ENCODE data around the gene MYO1G. TPM values are rescaled to one million over a fixed set of nuclear protein-coding genes. Genes with fewer than 3 reads are reported as not detected.

The MYO1G gene
- total RNA-seq, 1 donor from 2014 or later = 0.26 TPM

DNA sequence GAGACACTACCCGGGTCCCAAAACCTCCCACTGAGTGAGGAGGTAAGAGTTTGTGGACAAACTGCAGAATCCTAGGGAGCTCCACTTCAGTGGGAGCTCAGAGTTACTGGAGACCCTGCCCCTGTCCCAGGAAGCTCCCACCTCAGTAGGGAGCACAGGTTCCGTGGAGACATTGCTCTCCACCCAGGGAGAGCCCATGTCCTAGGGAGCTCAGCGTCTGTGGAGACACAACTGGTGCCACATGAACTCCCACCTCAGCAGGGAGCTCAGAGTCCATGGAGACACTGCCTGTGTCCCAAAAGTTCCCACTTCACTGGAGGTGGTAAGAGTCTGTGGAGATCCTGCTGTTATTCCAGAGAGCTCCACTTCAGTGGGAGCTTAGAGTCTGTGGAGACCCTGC lies 6.3 kb downstream of the MYO1G start:
- FAIRE-seq = no peak
- H3K4me3 ChIP-seq (ENCODE audit: low read depth, low read length) = no peak overlapping the region
- peaks cover 3% of the 10 kb centered on the region for H3K27me3 ChIP-seq (ENCODE audit: control insufficient read depth, insufficient read depth, low read length)
- TF ChIP-seq, protein P1, sequence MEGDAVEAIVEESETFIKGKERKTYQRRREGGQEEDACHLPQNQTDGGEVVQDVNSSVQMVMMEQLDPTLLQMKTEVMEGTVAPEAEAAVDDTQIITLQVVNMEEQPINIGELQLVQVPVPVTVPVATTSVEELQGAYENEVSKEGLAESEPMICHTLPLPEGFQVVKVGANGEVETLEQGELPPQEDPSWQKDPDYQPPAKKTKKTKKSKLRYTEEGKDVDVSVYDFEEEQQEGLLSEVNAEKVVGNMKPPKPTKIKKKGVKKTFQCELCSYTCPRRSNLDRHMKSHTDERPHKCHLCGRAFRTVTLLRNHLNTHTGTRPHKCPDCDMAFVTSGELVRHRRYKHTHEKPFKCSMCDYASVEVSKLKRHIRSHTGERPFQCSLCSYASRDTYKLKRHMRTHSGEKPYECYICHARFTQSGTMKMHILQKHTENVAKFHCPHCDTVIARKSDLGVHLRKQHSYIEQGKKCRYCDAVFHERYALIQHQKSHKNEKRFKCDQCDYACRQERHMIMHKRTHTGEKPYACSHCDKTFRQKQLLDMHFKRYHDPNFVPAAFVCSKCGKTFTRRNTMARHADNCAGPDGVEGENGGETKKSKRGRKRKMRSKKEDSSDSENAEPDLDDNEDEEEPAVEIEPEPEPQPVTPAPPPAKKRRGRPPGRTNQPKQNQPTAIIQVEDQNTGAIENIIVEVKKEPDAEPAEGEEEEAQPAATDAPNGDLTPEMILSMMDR (IDR thresholded peaks at IDR 0.05; ENCODE audit: insufficient read depth, low read length, severe bottlenecking) = no peak
- no peaks in the 10 kb centered on the region for H3K36me3 ChIP-seq (ENCODE audit: control insufficient read depth, insufficient read depth, low read length)
- DNase-seq (ENCODE audit: low read depth) = no peak

- TF ChIP-seq, protein P1 (IDR thresholded peaks at IDR 0.05; ENCODE audit: insufficient read depth, low read length, severe bottlenecking) = no peak
- FAIRE-seq (peak; percentile 36), DNase-seq (ENCODE audit: low read depth) (peak; percentile 38)
- Histone ChIP-seq H3K4me3 (ENCODE audit: low read depth, low read length) (no peak overlapping the region), H3K36me3 (ENCODE audit: control insufficient read depth, insufficient read depth, low read length) (no peaks in the 10 kb centered on the region), H3K27me3 (ENCODE audit: control insufficient read depth, insufficient read depth, low read length) (peaks cover 3% of the 10 kb centered on the region)
Measured at GRCh38 chr7:44971902-44972441, 6.8 kb downstream of the MYO1G start.

- TF ChIP-seq, protein P1 (IDR thresholded peaks at IDR 0.05; ENCODE audit: insufficient read depth, low read length, severe bottlenecking) = no peak
- H3K4me3 ChIP-seq (ENCODE audit: low read depth, low read length) = no peak overlapping the region
- no peaks in the 10 kb centered on the region for H3K36me3 ChIP-seq (ENCODE audit: control insufficient read depth, insufficient read depth, low read length)
- FAIRE-seq (no peak), DNase-seq (ENCODE audit: low read depth) (no peak)
- H3K27me3 ChIP-seq (ENCODE audit: control insufficient read depth, insufficient read depth, low read length) = peaks cover 3% of the 10 kb centered on the region
Measured at GRCh38 chr7:44971188-44971901, 7.5 kb downstream of the MYO1G start.

DNA sequence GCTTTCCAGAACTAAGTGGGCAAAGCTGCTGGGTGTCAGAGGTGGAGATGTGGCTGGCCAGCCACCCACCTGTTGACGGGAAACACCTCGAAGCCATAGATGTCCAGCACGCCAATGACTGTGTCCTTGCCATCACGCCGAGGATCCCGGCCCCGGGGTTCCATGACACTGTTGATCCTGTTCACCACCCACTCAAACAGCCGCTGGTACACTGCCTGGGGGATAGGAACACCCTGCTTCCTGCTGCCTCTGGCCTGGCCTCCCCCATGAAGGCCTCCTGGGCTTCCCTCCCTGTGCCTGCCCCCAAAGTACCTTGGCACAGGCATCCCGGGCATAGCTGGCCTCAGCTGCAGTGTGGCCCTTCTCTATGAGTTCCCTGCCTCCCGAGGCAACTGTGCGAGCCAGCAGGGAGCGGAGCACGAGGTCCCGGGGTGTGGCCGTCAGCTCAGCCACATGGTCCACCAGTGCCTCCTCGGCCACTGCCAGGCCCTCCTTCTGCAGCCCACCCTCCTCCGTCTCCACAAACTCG lies 8.2 kb downstream of the MYO1G start:
- FAIRE-seq (no peak), DNase-seq (ENCODE audit: low read depth) (no peak)
- Histone ChIP-seq H3K4me3 (ENCODE audit: low read depth, low read length) (no peak overlapping the region), H3K27me3 (ENCODE audit: control insufficient read depth, insufficient read depth, low read length) (peaks cover 3% of the 10 kb centered on the region), H3K36me3 (ENCODE audit: control insufficient read depth, insufficient read depth, low read length) (no peaks in the 10 kb centered on the region)
- TF ChIP-seq, protein P1 (IDR thresholded peaks at IDR 0.05; ENCODE audit: insufficient read depth, low read length, severe bottlenecking) = no peak

GRCh38 chr7:44969701-44970522 lies 8.9 kb downstream of the MYO1G start:
- FAIRE-seq = no peak
- DNase-seq (ENCODE audit: low read depth) = no peak
- Histone ChIP-seq H3K36me3 (ENCODE audit: control insufficient read depth, insufficient read depth, low read length) (no peaks in the 10 kb centered on the region), H3K4me3 (ENCODE audit: low read depth, low read length) (no peak overlapping the region), H3K27me3 (ENCODE audit: control insufficient read depth, insufficient read depth, low read length) (peaks cover 3% of the 10 kb centered on the region)
- TF ChIP-seq, protein P1 (IDR thresholded peaks at IDR 0.05; ENCODE audit: insufficient read depth, low read length, severe bottlenecking) = no peak
